Stimulated activated naive CD8-positive, alpha-beta T cell treated with anti-CD3 and anti-CD28 coated beads, Interleukin-15, amount 100 ng/mL, for 72 hours (primary cell): ENCODE data around the gene GOLGA8G.
"Not testable (repeated sequence)": the region's sequence is repeated elsewhere in the genome, so short reads cannot be mapped to it uniquely, and the experiment has no call there.

Source experiments
- ATAC-seq: fragments of 150-1000 bp; cut with Tn5 transposase; 2 replicates; pipeline ENCODE4 v1.10.0; 2021; ENCODE audit warnings: mild to moderate bottlenecking, moderate library complexity
- DNase-seq, 2 donors: peaks; one replicate each; pipeline ENCODE4 v3.0.0; 2021 to 2022
- H3K27ac Mint-ChIP-seq, 2 donors: one replicate each; pipeline ENCODE4 v1.8.0; 2022; ENCODE audit warnings: mild to moderate bottlenecking in 2 of 2, mixed read lengths in 2 of 2, moderate library complexity in 2 of 2
- H3K27me3 Mint-ChIP-seq: one replicate; pipeline ENCODE4 v1.8.0; 2022; ENCODE audit warnings: mixed read lengths
- H3K4me1 Mint-ChIP-seq: one replicate; pipeline ENCODE4 v1.8.0; 2022; ENCODE audit warnings: mild to moderate bottlenecking, mixed read lengths
- H3K4me3 Mint-ChIP-seq, 2 donors: one replicate each; pipeline ENCODE4 v1.8.0; 2022; ENCODE audit warnings: mild to moderate bottlenecking in 2 of 2, mixed read lengths in 2 of 2, moderate library complexity in 1 of 2
- H3K9me3 Mint-ChIP-seq, 2 donors: one replicate each; pipeline ENCODE4 v1.8.0; 2022; ENCODE audit warnings: mixed read lengths in 2 of 2

GOLGA8G gene, protein sequence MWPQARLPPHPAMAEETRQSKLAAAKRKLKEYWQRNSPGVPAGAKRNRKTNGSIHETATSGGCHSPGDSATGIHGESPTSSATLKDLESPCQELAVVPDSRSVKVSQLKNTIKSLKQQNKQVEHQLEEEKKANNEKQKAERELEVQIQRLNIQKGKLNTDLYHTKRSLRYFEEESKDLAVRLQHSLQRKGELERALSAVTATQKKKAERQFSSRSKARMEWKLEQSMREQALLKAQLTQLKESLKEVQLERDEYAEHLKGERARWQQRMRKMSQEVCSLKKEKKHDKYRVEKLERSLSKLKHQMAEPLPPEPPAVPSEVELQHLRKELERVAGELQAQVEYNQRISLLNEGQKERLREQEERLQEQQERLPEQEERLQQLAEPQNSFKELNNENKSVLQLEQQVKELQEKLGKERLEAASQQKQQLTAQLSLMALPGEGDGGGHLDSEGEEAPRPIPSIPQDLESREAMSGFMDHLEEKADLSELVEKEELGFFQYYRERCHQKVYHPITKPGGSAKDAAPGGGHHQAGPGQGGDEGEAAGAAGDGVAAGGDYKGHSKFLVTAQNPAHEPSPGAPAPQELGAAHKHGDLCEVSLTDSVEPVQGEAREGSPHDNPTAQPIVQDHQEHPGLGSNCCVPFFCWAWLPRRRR

GRCh38 chr15:28532954-28533353, at the start of gene GOLGA8G:
Gene GOLGA8G (minus strand): TSS chr15:28532971. CDS start chr15:28532909, 62 bp downstream.
- H3K27me3 Mint-ChIP-seq, H3K27ac Mint-ChIP-seq, H3K9me3 Mint-ChIP-seq, ATAC-seq, H3K4me1 Mint-ChIP-seq, H3K4me3 Mint-ChIP-seq, DNase-seq: not testable (repeated sequence)

DNA sequence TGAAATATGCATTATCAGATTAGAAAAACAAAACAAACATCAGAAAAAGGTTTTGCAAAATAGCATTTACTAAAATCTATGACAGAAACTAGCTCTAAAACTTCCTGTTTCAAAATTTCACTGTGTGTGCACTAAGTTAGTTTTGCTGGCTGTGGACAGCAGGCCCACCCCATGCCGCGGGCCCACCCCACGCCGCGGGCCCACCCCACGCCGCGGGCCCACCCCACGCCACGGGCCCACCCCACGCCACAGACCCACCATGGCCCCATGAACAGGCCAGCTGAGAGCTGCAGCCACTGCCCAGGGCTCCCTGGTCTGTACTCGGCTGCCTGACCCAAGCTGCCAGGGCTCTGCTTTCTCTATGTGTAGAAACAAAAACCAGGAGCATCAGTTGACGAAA, 40.6 kb upstream of the GOLGA8G start:
- H3K4me1 Mint-ChIP-seq, H3K27me3 Mint-ChIP-seq, H3K27ac Mint-ChIP-seq, DNase-seq, ATAC-seq, H3K9me3 Mint-ChIP-seq, H3K4me3 Mint-ChIP-seq: not testable (repeated sequence)

DNA sequence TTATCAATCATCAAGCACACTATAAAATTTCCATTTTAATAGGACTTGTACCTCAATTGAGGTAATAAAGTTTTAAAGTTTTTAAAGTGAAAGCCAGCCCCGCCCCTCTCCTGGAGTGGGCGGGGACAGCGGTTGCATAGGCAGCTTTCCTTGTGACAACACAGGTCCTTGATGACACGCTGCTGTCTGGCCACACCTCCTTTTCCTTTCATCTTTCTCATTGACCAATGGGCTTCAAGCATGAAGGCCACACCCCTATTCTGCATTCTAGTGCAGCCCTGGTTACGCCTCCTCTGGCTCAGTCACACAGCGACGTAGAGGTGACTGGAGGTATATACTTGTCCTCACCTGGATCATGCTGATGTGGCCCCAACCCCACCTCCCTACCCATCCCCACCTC, 20.5 kb upstream of the GOLGA8G start, which contains the start of gene GOLGA6L25:
GOLGA6L25 (plus strand) TSS at position 301 of the 400 bp plus-strand sequence; CDS start at position 362, 61 bp downstream.
- H3K27ac Mint-ChIP-seq, DNase-seq, ATAC-seq, H3K27me3 Mint-ChIP-seq, H3K4me1 Mint-ChIP-seq, H3K9me3 Mint-ChIP-seq, H3K4me3 Mint-ChIP-seq: not testable (repeated sequence)

GRCh38 chr15:28515208-28515607, 17.6 kb downstream of the GOLGA8G start:
- DNase-seq, ATAC-seq, H3K27me3 Mint-ChIP-seq, H3K4me3 Mint-ChIP-seq, H3K4me1 Mint-ChIP-seq, H3K27ac Mint-ChIP-seq, H3K9me3 Mint-ChIP-seq: not testable (repeated sequence)

DNA sequence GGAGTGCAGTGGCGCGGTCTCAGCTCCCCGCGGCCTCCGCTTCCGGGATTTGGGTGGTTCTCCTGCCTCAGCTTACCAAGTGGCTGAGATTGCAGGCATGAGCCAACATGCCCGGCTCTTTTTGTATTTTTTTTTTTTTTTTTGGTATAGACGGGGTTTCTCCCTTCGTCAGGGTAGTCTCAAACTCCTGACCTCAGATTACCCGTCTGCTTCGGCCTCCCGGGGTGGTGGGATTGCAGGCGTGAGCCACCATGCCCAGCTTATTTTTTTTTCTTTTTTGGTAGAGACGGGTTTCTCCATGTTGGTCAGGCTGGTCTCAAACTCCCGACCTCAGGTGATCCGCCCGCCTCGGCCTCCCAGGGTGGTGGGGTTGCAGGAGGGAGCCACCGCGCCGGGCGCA, 18.6 kb downstream of the GOLGA8G start:
- not testable (repeated sequence) for H3K27me3 Mint-ChIP-seq, H3K27ac Mint-ChIP-seq, H3K4me3 Mint-ChIP-seq, H3K4me1 Mint-ChIP-seq, DNase-seq, H3K9me3 Mint-ChIP-seq, ATAC-seq

DNA sequence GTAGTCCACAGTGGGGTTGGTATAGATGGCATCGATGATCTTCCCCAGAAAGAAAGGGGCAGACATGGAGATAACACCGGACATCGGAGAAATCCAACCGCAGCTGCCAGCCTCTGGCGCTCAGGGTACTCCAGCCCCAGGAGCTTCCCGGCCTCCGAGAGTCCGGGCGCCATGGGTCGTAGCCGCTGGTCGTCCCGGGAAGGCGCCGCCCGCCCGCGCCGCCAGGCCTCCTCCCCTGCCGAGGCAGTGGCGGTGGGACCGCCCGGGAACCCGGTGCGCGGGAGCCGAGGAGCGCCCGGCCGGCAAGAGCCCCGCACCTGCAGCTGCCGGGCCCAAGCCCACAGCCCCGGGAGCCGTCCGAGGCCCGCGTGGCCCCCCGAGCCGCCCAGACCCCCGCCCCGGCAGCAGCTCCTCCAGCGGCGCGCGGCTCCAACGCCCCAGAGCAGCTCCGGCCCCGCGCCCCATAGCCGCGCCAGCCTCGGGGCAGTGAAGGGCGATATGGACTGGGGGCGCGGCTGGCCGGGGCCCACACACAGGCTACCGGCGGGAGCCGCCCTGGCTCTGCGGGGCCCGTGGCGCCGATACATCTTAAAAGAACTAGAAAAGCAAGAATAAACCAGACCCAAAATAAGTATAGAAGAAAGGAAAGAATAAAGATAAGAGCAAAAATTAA, 24.4 kb downstream of the GOLGA8G start:
- ATAC-seq, DNase-seq, H3K27ac Mint-ChIP-seq, H3K9me3 Mint-ChIP-seq, H3K4me3 Mint-ChIP-seq, H3K27me3 Mint-ChIP-seq, H3K4me1 Mint-ChIP-seq: not testable (repeated sequence)

- ATAC-seq, H3K4me1 Mint-ChIP-seq, H3K9me3 Mint-ChIP-seq, DNase-seq, H3K27ac Mint-ChIP-seq, H3K27me3 Mint-ChIP-seq, H3K4me3 Mint-ChIP-seq: not testable (repeated sequence)
Observed at GRCh38 chr15:28481340-28481739, 51.4 kb downstream of the GOLGA8G start.
